HG03103 (cell line): ENCODE measurements around the gene GALNS.
"Not testable (repeated sequence)": the region's sequence is repeated elsewhere in the genome, so short reads cannot be mapped to it uniquely, and the experiment has no call there.

ENCODE experiments used
- ATAC-seq: cut with Tn5 transposase; IDR thresholded peaks from one replicate; pipeline ENCODE4 v1.9.1; 2021; ENCODE audit warnings: low read depth; ENCODE audit not compliant: unreplicated experiment

GALNS gene

DNA sequence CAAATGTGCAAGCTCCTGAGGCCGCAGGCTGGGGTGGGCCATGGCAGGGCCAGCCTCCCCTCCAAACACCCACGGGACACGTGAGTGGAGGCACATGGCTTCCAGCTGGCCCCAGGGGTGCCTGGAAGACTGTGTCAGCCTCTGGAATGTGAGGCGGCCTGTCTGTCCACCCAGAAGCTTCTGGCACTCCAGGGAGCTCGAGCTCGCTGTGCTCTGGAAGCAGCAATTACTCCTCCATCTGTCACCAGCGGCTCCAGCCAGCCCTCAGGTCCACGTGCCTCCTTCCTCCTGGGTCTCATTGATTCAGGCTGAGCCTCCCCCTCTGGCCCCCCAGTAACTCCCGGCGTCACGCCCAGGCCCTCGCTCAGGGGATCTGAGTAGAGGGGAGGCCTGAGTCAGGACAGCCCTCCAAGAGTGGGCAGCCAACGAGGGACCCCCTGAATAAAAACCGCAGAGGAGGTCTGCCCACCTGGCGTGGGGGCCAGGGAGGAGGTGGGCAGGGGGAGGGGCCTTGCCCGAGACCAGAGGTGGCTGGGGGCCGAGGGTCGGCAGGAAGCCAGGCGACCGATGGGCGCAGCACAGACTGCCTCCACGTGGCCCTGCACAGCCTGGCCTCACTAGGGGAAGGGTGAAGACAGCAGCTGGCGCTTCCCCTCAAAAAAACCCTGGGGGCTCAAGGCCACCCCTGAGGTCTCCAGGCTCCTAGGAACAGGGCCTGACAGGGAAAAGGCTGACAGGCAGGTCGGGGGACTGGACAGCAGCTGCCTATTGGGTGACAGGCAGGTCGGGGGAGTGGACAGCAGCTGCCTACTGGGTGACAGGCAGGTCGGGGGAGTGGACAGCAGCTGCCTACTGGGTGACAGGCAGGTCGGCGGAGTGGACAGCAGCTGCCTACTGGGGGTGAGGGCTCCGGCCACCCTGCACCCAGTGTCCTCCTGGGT is 83.6 kb downstream of the GALNS start:
- ATAC-seq = no peak

DNA sequence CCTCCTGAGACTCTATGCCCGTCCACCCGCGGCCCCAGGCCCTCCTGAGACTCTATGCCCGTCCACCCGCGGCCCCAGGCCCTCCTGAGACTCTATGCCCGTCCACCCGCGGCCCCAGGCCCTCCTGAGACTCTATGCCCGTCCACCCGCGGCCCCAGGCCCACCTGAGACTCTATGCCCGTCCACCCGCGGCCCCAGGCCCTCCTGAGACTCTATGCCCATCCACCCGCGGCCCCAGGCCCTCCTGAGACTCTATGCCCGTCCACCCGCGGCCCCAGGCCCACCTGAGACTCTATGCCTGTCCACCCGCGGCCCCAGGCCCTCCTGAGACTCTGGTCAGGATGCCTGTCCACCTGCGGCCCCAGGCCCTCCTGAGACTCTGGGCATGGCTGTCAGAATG is 85.0 kb downstream of the GALNS start:
- ATAC-seq = not testable (repeated sequence)

DNA sequence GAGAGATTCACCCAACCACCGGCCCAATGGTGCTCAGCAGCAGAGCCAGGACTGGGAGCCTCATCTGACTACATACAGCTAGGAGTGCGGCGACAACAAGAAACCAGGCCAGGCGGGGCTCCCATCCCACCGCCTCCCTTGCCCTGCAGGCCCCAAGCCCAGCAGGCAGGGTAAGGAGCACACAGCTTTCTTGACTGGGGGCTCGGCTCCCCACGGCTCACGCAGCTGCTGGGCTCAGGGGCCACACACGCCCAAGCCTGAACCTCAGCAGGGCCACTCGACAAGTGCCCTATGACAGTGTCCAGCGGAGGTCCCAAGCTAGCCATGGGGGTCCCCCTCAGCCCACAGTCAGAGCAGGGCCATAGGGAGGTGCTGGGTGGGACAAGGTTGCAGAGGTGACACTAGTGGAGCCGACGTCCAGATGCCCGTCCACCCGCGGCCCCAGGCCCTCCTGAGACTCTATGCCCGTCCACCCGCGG is 85.4 kb downstream of the GALNS start:
- no peak for ATAC-seq

DNA sequence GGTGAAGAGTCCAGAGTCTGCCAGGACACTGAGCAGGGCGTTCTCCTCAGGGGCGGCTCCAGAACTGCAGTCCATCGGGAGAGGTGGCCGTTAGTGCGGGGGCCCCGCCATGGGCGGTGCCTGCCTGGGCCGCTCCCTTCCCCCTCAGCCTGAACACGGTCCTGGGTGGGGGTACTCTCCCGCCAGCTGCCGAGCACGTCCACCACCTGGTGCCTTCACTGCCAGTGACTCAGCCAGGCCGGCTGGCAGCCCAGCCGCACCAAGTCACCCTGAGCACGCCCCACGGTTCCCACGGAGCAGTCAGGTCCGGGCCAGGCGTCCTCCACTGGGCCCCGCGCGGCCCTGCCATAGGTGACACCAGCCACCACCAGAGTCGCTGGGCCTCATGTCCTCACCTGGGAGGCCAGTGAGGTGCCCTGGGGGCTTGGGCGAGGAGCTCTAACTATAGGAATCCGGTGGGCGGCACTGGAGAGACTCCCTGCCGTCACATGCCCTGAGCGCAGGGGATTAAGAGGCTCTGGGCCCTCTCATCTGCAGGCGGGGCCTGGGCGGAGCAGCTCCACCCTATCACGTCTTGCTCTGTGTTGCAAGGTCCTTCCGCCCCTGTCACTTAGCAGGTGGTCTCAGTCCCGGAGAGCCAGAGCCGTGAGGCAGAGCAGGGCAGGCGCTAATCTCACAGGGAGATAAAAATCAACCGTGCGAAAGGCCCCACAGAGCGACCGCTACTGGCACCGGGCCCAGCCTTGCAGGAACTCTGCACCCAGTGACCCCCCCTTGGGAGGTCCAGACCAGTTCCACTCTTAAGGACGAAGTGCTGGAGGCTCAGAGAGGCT is 86.1 kb downstream of the GALNS start:
- ATAC-seq = no peak

DNA sequence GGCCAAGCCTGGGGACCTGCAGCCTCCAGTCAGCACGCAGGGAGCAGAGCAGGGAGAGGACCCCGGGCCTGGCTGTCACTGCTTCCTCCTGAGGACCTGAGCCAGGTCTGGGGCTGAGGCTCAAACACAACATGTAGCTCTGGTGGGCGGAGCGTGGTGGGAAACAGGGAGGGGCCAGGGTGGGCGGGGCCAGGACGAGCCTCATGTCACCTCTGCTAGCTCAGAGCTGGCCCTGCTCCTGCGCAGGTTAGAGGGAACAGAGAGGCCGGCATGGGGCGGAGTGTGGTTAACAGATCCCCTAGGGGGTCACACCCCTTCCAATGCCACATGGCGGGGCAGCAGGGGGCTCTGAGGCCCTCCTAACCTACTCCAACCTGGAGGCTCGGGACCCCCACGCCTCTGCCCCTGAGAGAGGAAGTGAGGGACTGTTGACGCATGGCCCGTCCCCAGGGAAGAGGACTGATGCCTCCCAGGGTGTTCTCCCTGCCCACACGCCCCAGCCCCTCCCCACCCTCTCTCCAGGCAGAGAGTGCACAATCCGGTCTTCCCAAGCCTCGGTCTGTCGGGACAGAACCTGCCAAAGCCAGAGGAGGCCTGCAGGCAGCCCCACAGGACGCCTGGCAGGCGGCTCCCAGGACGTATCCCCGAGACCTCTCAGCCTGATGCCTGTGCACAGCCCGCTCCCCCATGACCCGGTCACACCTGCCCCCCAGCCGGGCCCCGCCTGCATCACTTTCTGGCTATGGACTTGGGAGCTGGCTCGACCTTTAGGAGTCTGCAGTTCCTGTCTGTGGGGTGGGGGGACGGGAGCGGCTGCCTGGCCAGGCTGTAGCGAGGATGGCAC is 86.9 kb downstream of the GALNS start:
- no peak for ATAC-seq

DNA sequence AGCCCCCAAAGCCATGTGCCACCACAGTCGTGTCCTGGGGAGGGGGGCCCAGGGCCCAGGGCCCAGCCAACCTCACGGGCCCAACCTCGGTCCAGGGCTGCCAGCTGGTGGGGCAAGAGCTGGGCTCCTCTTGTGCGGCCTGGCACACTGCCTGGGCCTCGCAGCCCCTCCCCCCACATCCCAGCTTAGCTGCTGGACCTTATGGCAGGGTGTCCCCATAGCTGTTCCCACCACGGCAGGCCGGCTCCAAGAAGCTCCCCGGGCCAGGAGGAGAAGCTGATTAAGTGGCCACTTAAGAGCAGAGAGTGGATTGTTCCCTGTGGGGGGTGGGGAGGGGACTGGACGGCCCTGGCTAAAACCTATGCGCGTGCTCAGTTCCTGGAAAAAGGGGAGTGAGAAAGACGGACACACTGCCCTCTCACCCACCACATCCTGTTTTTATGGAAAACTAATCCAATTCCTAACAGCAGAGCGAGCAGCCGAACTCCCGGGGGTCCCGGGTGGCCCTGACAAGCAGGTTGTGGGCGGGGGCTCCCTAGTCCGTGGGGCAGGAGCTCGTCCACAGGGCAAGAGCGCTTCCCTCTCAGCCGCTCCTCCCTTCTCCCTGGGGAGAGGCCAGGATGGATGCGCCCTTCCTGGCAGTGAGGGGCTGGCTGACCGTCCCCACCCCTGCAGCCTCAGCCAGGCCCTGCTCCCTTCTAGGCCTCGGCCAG is 88.5 kb downstream of the GALNS start:
- ATAC-seq = no peak

DNA sequence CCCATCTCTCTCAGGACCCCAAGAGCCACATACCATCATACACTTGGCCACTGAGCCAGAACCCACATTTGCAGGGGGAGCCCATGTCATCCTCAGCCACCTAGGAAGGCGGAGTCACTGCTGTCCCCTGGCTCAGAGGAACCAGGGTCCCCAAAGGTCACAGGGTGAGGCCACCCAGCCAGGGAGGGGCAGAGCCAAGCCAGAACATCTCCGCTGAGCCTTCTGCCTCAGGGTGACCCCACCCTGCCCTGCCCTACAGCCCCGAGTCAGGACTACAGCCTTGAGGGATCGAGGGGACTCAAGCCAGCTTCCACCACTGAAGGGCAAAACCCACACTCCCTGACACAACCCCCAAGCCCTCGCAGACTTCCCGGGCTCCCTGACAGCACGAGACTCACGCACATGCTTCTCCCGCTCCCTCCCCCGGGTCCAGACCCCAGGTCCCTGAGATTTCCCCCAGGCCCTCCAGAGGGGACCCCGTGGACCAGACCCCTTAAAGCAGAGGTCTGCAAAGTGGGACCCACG is 89.1 kb downstream of the GALNS start:
- no peak for ATAC-seq

DNA sequence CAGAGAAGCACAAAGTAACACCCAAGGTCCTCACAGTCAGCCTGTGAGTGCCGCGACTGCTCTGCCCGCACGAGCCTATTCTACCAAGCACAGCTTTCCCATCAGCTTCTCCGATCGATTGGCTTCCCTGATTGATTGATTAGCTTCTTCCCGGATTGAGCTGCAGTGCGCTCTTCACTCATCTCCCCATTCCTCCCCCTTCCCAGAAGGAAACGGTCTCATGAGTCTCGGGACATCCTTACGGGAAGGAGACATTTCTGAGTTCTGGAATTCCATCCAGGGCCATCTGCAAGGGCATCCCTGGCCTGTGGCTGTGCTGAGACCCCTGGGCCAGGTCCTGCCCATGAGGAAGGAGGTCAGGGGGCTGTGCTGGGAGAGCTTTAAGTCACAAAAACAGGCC is 89.8 kb downstream of the GALNS start:
- no peak for ATAC-seq

DNA sequence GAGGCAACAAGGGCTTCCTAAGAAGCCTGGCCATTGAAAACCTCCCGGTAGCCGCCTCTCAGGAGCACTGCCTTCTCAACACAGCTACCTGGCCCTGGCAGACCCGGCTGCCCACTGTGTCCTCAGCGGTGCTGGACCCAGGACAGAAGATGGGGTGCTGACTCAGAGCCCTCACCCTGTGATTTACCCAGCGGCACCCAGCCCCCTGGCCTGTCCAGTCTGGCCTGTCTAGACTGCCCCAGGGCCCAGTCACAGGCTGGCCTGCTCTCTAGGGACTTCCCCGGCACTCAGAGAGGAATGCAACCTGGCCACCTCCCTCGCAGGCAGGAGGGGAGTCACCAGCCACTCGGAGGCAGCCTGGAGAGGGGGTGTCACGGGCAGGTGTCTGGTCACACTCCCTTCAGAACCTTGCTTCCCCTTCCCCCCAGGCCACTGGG is 91.8 kb downstream of the GALNS start:
- no peak for ATAC-seq

DNA sequence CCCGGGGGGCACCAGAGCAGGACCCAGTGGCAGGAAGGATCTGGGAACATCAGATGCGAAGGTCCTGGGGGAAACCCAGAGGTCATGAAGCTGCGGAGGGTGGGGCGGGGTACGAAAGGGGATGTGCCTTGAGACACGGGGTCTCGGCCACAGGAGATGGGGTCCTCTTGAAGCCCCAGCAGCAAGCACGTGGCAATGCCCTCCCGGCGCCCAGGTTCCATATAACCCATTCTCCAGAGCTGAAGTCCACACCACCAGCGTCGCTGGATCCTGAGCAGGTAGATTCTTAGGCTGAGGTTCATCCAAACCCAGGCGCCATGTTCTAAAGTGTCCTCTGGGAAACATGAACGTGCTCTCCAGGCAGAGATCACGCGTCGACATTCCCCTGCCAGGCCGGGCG is 92.7 kb downstream of the GALNS start:
- no peak for ATAC-seq
